H54 (cell line): Measurements from ENCODE around the gene RERG.
"Not testable (repeated sequence)": the region's sequence is repeated elsewhere in the genome, so short reads cannot be mapped to it uniquely, and the experiment has no call there.

Experiments
- DNase-seq: peaks from one replicate; pipeline ENCODE4 v3.0.0; 2011; ENCODE audit warnings: low spot score, mixed read lengths; ENCODE audit not compliant: insufficient read length
- FAIRE-seq: peaks from 3 replicates; lab custom pipeline; 2011; peaks lifted over from hg19 to GRCh38; lab: Jason Lieb, UNC
- POLR2A ChIP-seq: IDR thresholded peaks from 2 replicates; pipeline ENCODE4 v1.6.1; 2011; ENCODE audit warnings: low read depth, mild to moderate bottlenecking, low read length

The RERG gene

GRCh38 chr12:15122344-15122743, 98.9 kb downstream of the RERG start:
- DNase-seq (no peak), FAIRE-seq (no peak)
- no peak for TF ChIP-seq POLR2A

- FAIRE-seq (no peak), DNase-seq (no peak)
- TF ChIP-seq POLR2A, result no peak
Observed at GRCh38 chr12:15118955-15119354, 102.3 kb downstream of the RERG start.

- no peak for TF ChIP-seq POLR2A
- FAIRE-seq (no peak), DNase-seq (no peak)
Observed at GRCh38 chr12:15116983-15117382, 104.2 kb downstream of the RERG start.

- no peak for TF ChIP-seq POLR2A
- FAIRE-seq (no peak), DNase-seq (no peak)
Observed at GRCh38 chr12:15116086-15116485, 105.1 kb downstream of the RERG start.

- DNase-seq, result no peak
- TF ChIP-seq POLR2A, result no peak
- FAIRE-seq, result no peak
Observed at GRCh38 chr12:15115434-15115833, 105.8 kb downstream of the RERG start.

- no peak for DNase-seq
- TF ChIP-seq POLR2A, result no peak
- no peak for FAIRE-seq
Observed at GRCh38 chr12:15114501-15114900, 106.7 kb downstream of the RERG start.

- FAIRE-seq (no peak), DNase-seq (no peak)
- no peak for TF ChIP-seq POLR2A
Observed at GRCh38 chr12:15092826-15093225, 128.4 kb downstream of the RERG start.

GRCh38 chr12:15090441-15090840, 130.8 kb downstream of the RERG start:
- DNase-seq, result no peak
- TF ChIP-seq POLR2A, result no peak
- no peak for FAIRE-seq

- TF ChIP-seq POLR2A, result no peak
- FAIRE-seq, result no peak
- no peak for DNase-seq
Observed at GRCh38 chr12:15088105-15088504, 133.1 kb downstream of the RERG start.

- DNase-seq, FAIRE-seq: not testable (repeated sequence)
Observed at GRCh38 chr12:15077751-15078150, 143.5 kb downstream of the RERG start.

GRCh38 chr12:15074351-15074750, 146.9 kb downstream of the RERG start:
- DNase-seq (no peak), FAIRE-seq (no peak)
- no peak for TF ChIP-seq POLR2A

GRCh38 chr12:15059123-15059522, 162.1 kb downstream of the RERG start:
- no peak for FAIRE-seq
- TF ChIP-seq POLR2A, result no peak
- no peak for DNase-seq
